Suprapubic skin (tissue), 3 donors: ENCODE data around the gene MRPL27.

Experiments
- CTCF ChIP-seq, 2 donors: fragments of 200-600 bp in 1 of 2; fragments of 450-650 bp in 1 of 2; sonication (generic) in 1 of 2; IDR thresholded peaks; one replicate each; pipeline ENCODE4 v1.5.1; 2016 to 2019; ENCODE audit warnings: antibody characterized with exemption in 2 of 2, mild to moderate bottlenecking in 1 of 2, moderate library complexity in 1 of 2
- EP300 ChIP-seq: sonication (generic); formaldehyde crosslinking; IDR thresholded peaks from one replicate; pipeline ENCODE4 v1.6.1; 2017; ENCODE audit warnings: antibody characterized with exemption
- POLR2A ChIP-seq, 2 donors: fragments of 450-650 bp; IDR thresholded peaks; one replicate each; pipeline ENCODE4 v1.6.1; 2017; ENCODE audit warnings: antibody characterized with exemption in 2 of 2, mild to moderate bottlenecking in 2 of 2, moderate library complexity in 2 of 2

DNA sequence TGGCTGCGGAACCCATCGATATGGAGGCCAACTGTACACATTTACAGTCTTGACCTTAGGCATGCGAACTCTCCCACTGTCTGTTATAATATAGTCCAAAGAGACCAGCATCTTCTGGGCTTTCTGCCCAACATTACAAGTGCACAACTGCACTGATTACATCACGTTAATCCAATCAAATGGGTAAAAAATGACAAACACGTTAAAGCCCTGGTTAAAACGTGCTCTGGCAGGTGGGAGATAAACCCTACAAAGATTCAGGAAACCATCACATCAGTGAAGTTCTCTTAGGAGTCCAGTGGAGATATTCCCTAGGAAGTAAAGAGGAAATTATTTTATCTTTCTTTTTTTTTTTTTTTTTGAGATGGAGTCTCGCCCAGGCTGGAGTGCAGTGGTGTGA lies 50.7 kb downstream of the MRPL27 start:
- TF ChIP-seq CTCF (IDR thresholded peaks at IDR 0.05), result no peak
- TF ChIP-seq POLR2A (IDR thresholded peaks at IDR 0.05), result no peak
- TF ChIP-seq EP300, result no peak
